H9 (cell line): ENCODE results near the gene VPS41. TPM values are rescaled to one million over a fixed set of nuclear protein-coding genes. Genes with fewer than 3 reads are reported as not detected.
A peak's percentile ranks its signal among the peaks of the same experiment; 100 is the strongest.

ENCODE experiments used
- DNase-seq: peaks from one replicate; pipeline ENCODE4 v3.0.0-alpha.2; 2017
- H2AFZ ChIP-seq: one replicate; pipeline ENCODE4 v1.6.1; 2013; ENCODE audit warnings: mild to moderate bottlenecking, low read length, control low read depth, moderate library complexity
- H2AK5ac ChIP-seq: 2 replicates; pipeline ENCODE4 v1.6.1; 2013; ENCODE audit warnings: low read length, control low read depth, mixed read lengths; ENCODE audit not compliant: insufficient read length
- H2BK120ac ChIP-seq: one replicate; pipeline ENCODE4 v1.6.1; 2013; ENCODE audit warnings: low read depth, mild to moderate bottlenecking, low read length, control low read depth, inconsistent platforms; ENCODE audit not compliant: poor library complexity, severe bottlenecking
- H2BK12ac ChIP-seq: 2 replicates; pipeline ENCODE4 v1.6.1; 2013; ENCODE audit warnings: low read length, control low read depth, mixed read lengths, low read depth; ENCODE audit not compliant: insufficient read length
- H2BK15ac ChIP-seq: 2 replicates; pipeline ENCODE4 v1.6.1; 2013; ENCODE audit warnings: low read depth, low read length, control low read depth
- H2BK20ac ChIP-seq: one replicate; pipeline ENCODE4 v1.6.1; 2013; ENCODE audit warnings: low read depth, mild to moderate bottlenecking, low read length, control low read depth, inconsistent platforms; ENCODE audit not compliant: poor library complexity, severe bottlenecking
- H2BK5ac ChIP-seq: 2 replicates; pipeline ENCODE4 v1.6.1; 2013; ENCODE audit warnings: low read length, control low read depth, mixed read lengths; ENCODE audit not compliant: insufficient read length
- H3K14ac ChIP-seq: 2 replicates; pipeline ENCODE4 v1.6.1; 2013; ENCODE audit warnings: low read length, control low read depth; ENCODE audit not compliant: insufficient read depth
- H3K18ac ChIP-seq: 2 replicates; pipeline ENCODE4 v1.6.1; 2013; ENCODE audit warnings: low read depth, mild to moderate bottlenecking, mixed read lengths, low read length, control low read depth; ENCODE audit not compliant: insufficient read length
- H3K23ac ChIP-seq: 2 replicates; pipeline ENCODE4 v1.6.1; 2013; ENCODE audit warnings: low read length, control low read depth, mixed read lengths, low read depth; ENCODE audit not compliant: insufficient read length
- H3K23me2 ChIP-seq: 2 replicates; pipeline ENCODE4 v1.6.1; 2013; ENCODE audit warnings: low read depth, mild to moderate bottlenecking, mixed read lengths, low read length, control low read depth; ENCODE audit not compliant: insufficient read length, poor library complexity, severe bottlenecking
- H3K27ac ChIP-seq: 2 replicates; pipeline ENCODE4 v1.5.1; 2013; ENCODE audit warnings: low read length, control low read depth, mixed read lengths, low read depth; ENCODE audit not compliant: insufficient read length
- H3K27me3 ChIP-seq: 2 replicates; pipeline ENCODE4 v1.6.1; 2013; ENCODE audit warnings: low read length, control low read depth, inconsistent platforms; ENCODE audit not compliant: insufficient read depth
- H3K4ac ChIP-seq: 2 replicates; pipeline ENCODE4 v1.6.1; 2013; ENCODE audit warnings: low read depth, mild to moderate bottlenecking, control low read depth, inconsistent platforms, low read length, moderate library complexity
- H3K4me1 ChIP-seq: 2 replicates; pipeline ENCODE4 v1.6.1; 2013; ENCODE audit warnings: low read length, control low read depth, inconsistent platforms; ENCODE audit not compliant: insufficient read depth
- H3K4me2 ChIP-seq: 2 replicates; pipeline ENCODE4 v1.6.1; 2013; ENCODE audit warnings: low read length, control low read depth, mixed read lengths; ENCODE audit not compliant: insufficient read length, insufficient read depth
- H3K56ac ChIP-seq: 2 replicates; pipeline ENCODE4 v1.6.1; 2013; ENCODE audit warnings: low read depth, mild to moderate bottlenecking, mixed read lengths, low read length, control low read depth; ENCODE audit not compliant: insufficient read length
- H3K79me1 ChIP-seq: 2 replicates; pipeline ENCODE4 v1.6.1; 2013; ENCODE audit warnings: low read depth, mild to moderate bottlenecking, moderate library complexity, low read length, control low read depth, inconsistent platforms; ENCODE audit not compliant: insufficient read depth, poor library complexity, severe bottlenecking
- H3K79me2 ChIP-seq: 2 replicates; pipeline ENCODE4 v1.6.1; 2013; ENCODE audit warnings: low read length, control low read depth, inconsistent platforms; ENCODE audit not compliant: insufficient read depth
- H3K9ac ChIP-seq: 2 replicates; pipeline ENCODE4 v1.6.1; 2013; ENCODE audit warnings: low read length, control low read depth, mixed read lengths; ENCODE audit not compliant: insufficient read length; ENCODE audit errors: extremely low read depth
- H3K9me3 ChIP-seq: one replicate; pipeline ENCODE4 v1.6.1; 2013; ENCODE audit warnings: low read depth, low read length, inconsistent platforms; ENCODE audit not compliant: control insufficient read depth
- H3T11ph ChIP-seq: one replicate; pipeline ENCODE4 v1.6.1; 2013; ENCODE audit warnings: mild to moderate bottlenecking, low read length, control low read depth, inconsistent platforms
- H4K20me1 ChIP-seq: one replicate; pipeline ENCODE4 v1.6.1; 2013; ENCODE audit not compliant: control insufficient read depth, insufficient read length, insufficient read depth
- H4K5ac ChIP-seq: 2 replicates; pipeline ENCODE4 v1.6.1; 2013; ENCODE audit warnings: low read depth, mild to moderate bottlenecking, mixed read lengths, low read length, control low read depth; ENCODE audit not compliant: insufficient read length
- H4K8ac ChIP-seq: replicated peaks from 2 replicates; pipeline ENCODE4 v1.6.1; 2013; ENCODE audit warnings: low read length, control low read depth, mixed read lengths, low read depth; ENCODE audit not compliant: insufficient read length
- H4K91ac ChIP-seq: 2 replicates; pipeline ENCODE4 v1.6.1; 2013; ENCODE audit warnings: low read depth, mild to moderate bottlenecking, moderate library complexity, mixed read lengths, low read length, control low read depth; ENCODE audit not compliant: insufficient read length
- H3K27ac Mint-ChIP-seq, 3 experiments: 2 replicates in 2 of 3; 3 replicates in 1 of 3; pipeline ENCODE4 v1.8.0; 2020 to 2021; ENCODE audit warnings: mixed read lengths in 3 of 3, mild to moderate bottlenecking in 1 of 3, moderate library complexity in 1 of 3
- H3K27me3 Mint-ChIP-seq: 2 replicates; pipeline ENCODE4 v1.8.0; 2021; ENCODE audit warnings: low read depth, mild to moderate bottlenecking, moderate library complexity, mixed read lengths
- H3K36me3 Mint-ChIP-seq, 3 experiments: 2 replicates in 2 of 3; 3 replicates in 1 of 3; pipeline ENCODE4 v1.8.0; 2020 to 2021; ENCODE audit warnings: low read depth in 3 of 3, mixed read lengths in 3 of 3; ENCODE audit not compliant: insufficient read depth in 1 of 3
- H3K4me1 Mint-ChIP-seq, 2 experiments: 2 replicates each; pipeline ENCODE4 v1.8.0; 2020; ENCODE audit warnings: mixed read lengths in 2 of 2
- H3K4me3 Mint-ChIP-seq, 2 experiments: 2 replicates in 1 of 2; 3 replicates in 1 of 2; pipeline ENCODE4 v1.8.0; 2020 to 2021; ENCODE audit warnings: mild to moderate bottlenecking in 2 of 2, mixed read lengths in 2 of 2, moderate library complexity in 1 of 2
- H3K9me3 Mint-ChIP-seq, 2 experiments: 2 replicates in 1 of 2; 3 replicates in 1 of 2; pipeline ENCODE4 v1.8.0; 2020; ENCODE audit warnings: mild to moderate bottlenecking in 2 of 2, mixed read lengths in 2 of 2, moderate library complexity in 1 of 2
- CTCF ChIP-seq: fragments of 200-600 bp; sonication (generic); conservative IDR thresholded peaks from 3 replicates; pipeline ENCODE4 v1.8.0; 2021; ENCODE audit warnings: antibody characterized with exemption, mild to moderate bottlenecking
- WGBS: extraction: QIAGEN DNeasy Blood & Tissue Kit; methylation state at CpG from one replicate; pipeline ENCODE4 v1.1.7; 2013; ENCODE audit warnings: missing lambda C conversion rate, low lambda C conversion rate, mixed read lengths; ENCODE audit not compliant: insufficient read length; ENCODE audit errors: extremely low coverage; 5-methylcytosine and 5-hydroxymethylcytosine counted together
- total RNA-seq: library from RNA; stranded (reverse); gene quantifications from 2 replicates; pipeline ENCODE4 v1.2.1, GENCODE V29; 2021

Gene VPS41
- total RNA-seq, 1 experiment from 2014 or later = 49.3 TPM

GRCh38 chr7:38893061-38893460 is 15.9 kb downstream of the VPS41 start:
- H2BK15ac ChIP-seq = no peak overlapping the region
- H2BK12ac ChIP-seq = no peak overlapping the region
- no peak overlapping the region for H3K23ac ChIP-seq
- Mint-ChIP-seq H3K9me3 (peaks cover 3 to 7% of the 10 kb centered on the region in 2 experiments; a peak in 3 of 5 replicates), H3K27me3 (no peaks in the 10 kb centered on the region), H3K4me1 (no peaks in the 10 kb centered on the region), H3K4me3 (no peak overlapping the region), H3K27ac (peak overlapping the region; percentile 3 to 45 (median 36); a peak in 4 of 7 replicates), H3K36me3 (peaks cover 15 to 27% (median 17%) of the 10 kb centered on the region in 3 experiments)
- no peak overlapping the region for H4K5ac ChIP-seq
- no CpG with 5 or more reads among the region's 3 CpGs for WGBS
- no peak for DNase-seq
- H3K4me2 ChIP-seq = no peak overlapping the region
- H4K8ac ChIP-seq = no peak overlapping the region
- no peaks in the 10 kb centered on the region for H3K23me2 ChIP-seq
- H3K27ac ChIP-seq = no peak overlapping the region
- H3T11ph ChIP-seq = no peak overlapping the region
- no peak for TF ChIP-seq CTCF
- H3K4me1 ChIP-seq = no peaks in the 10 kb centered on the region
- H3K14ac ChIP-seq = no peak overlapping the region
- no peak overlapping the region for H3K9ac ChIP-seq
- no peak overlapping the region for H2AK5ac ChIP-seq
- H3K4ac ChIP-seq = no peak overlapping the region
- H3K9me3 ChIP-seq = no peaks in the 10 kb centered on the region
- no peaks in the 10 kb centered on the region for H3K79me2 ChIP-seq
- no peaks in the 10 kb centered on the region for H3K79me1 ChIP-seq
- H4K20me1 ChIP-seq = no peaks in the 10 kb centered on the region
- H2BK20ac ChIP-seq = no peak overlapping the region
- H4K91ac ChIP-seq = no peak overlapping the region
- no peak overlapping the region for H2BK120ac ChIP-seq
- H2BK5ac ChIP-seq = no peak overlapping the region
- no peak overlapping the region for H3K18ac ChIP-seq
- H3K56ac ChIP-seq = no peak overlapping the region
- no peaks in the 10 kb centered on the region for H3K27me3 ChIP-seq
- no peak overlapping the region for H2AFZ ChIP-seq
